H9 (cell line): ENCODE measurements around the gene LSM3. TPM values are rescaled to one million over a fixed set of nuclear protein-coding genes. Genes with fewer than 3 reads are reported as not detected.

Experiments
- DNase-seq: peaks from one replicate; pipeline ENCODE4 v3.0.0-alpha.2; 2017
- H2AFZ ChIP-seq: one replicate; pipeline ENCODE4 v1.6.1; 2013; ENCODE audit warnings: mild to moderate bottlenecking, low read length, control low read depth, moderate library complexity
- H2AK5ac ChIP-seq: 2 replicates; pipeline ENCODE4 v1.6.1; 2013; ENCODE audit warnings: low read length, control low read depth, mixed read lengths; ENCODE audit not compliant: insufficient read length
- H2BK120ac ChIP-seq: one replicate; pipeline ENCODE4 v1.6.1; 2013; ENCODE audit warnings: low read depth, mild to moderate bottlenecking, low read length, control low read depth, inconsistent platforms; ENCODE audit not compliant: poor library complexity, severe bottlenecking
- H2BK12ac ChIP-seq: 2 replicates; pipeline ENCODE4 v1.6.1; 2013; ENCODE audit warnings: low read length, control low read depth, mixed read lengths, low read depth; ENCODE audit not compliant: insufficient read length
- H2BK15ac ChIP-seq: 2 replicates; pipeline ENCODE4 v1.6.1; 2013; ENCODE audit warnings: low read depth, low read length, control low read depth
- H2BK20ac ChIP-seq: one replicate; pipeline ENCODE4 v1.6.1; 2013; ENCODE audit warnings: low read depth, mild to moderate bottlenecking, low read length, control low read depth, inconsistent platforms; ENCODE audit not compliant: poor library complexity, severe bottlenecking
- H2BK5ac ChIP-seq: 2 replicates; pipeline ENCODE4 v1.6.1; 2013; ENCODE audit warnings: low read length, control low read depth, mixed read lengths; ENCODE audit not compliant: insufficient read length
- H3K14ac ChIP-seq: 2 replicates; pipeline ENCODE4 v1.6.1; 2013; ENCODE audit warnings: low read length, control low read depth; ENCODE audit not compliant: insufficient read depth
- H3K18ac ChIP-seq: 2 replicates; pipeline ENCODE4 v1.6.1; 2013; ENCODE audit warnings: low read depth, mild to moderate bottlenecking, mixed read lengths, low read length, control low read depth; ENCODE audit not compliant: insufficient read length
- H3K23ac ChIP-seq: 2 replicates; pipeline ENCODE4 v1.6.1; 2013; ENCODE audit warnings: low read length, control low read depth, mixed read lengths, low read depth; ENCODE audit not compliant: insufficient read length
- H3K23me2 ChIP-seq: 2 replicates; pipeline ENCODE4 v1.6.1; 2013; ENCODE audit warnings: low read depth, mild to moderate bottlenecking, mixed read lengths, low read length, control low read depth; ENCODE audit not compliant: insufficient read length, poor library complexity, severe bottlenecking
- H3K27ac ChIP-seq: 2 replicates; pipeline ENCODE4 v1.5.1; 2013; ENCODE audit warnings: low read length, control low read depth, mixed read lengths, low read depth; ENCODE audit not compliant: insufficient read length
- H3K27me3 ChIP-seq: 2 replicates; pipeline ENCODE4 v1.6.1; 2013; ENCODE audit warnings: low read length, control low read depth, inconsistent platforms; ENCODE audit not compliant: insufficient read depth
- H3K4ac ChIP-seq: 2 replicates; pipeline ENCODE4 v1.6.1; 2013; ENCODE audit warnings: low read depth, mild to moderate bottlenecking, control low read depth, inconsistent platforms, low read length, moderate library complexity
- H3K4me1 ChIP-seq: 2 replicates; pipeline ENCODE4 v1.6.1; 2013; ENCODE audit warnings: low read length, control low read depth, inconsistent platforms; ENCODE audit not compliant: insufficient read depth
- H3K4me2 ChIP-seq: 2 replicates; pipeline ENCODE4 v1.6.1; 2013; ENCODE audit warnings: low read length, control low read depth, mixed read lengths; ENCODE audit not compliant: insufficient read length, insufficient read depth
- H3K56ac ChIP-seq: 2 replicates; pipeline ENCODE4 v1.6.1; 2013; ENCODE audit warnings: low read depth, mild to moderate bottlenecking, mixed read lengths, low read length, control low read depth; ENCODE audit not compliant: insufficient read length
- H3K79me1 ChIP-seq: 2 replicates; pipeline ENCODE4 v1.6.1; 2013; ENCODE audit warnings: low read depth, mild to moderate bottlenecking, moderate library complexity, low read length, control low read depth, inconsistent platforms; ENCODE audit not compliant: insufficient read depth, poor library complexity, severe bottlenecking
- H3K79me2 ChIP-seq: 2 replicates; pipeline ENCODE4 v1.6.1; 2013; ENCODE audit warnings: low read length, control low read depth, inconsistent platforms; ENCODE audit not compliant: insufficient read depth
- H3K9ac ChIP-seq: 2 replicates; pipeline ENCODE4 v1.6.1; 2013; ENCODE audit warnings: low read length, control low read depth, mixed read lengths; ENCODE audit not compliant: insufficient read length; ENCODE audit errors: extremely low read depth
- H3K9me3 ChIP-seq: one replicate; pipeline ENCODE4 v1.6.1; 2013; ENCODE audit warnings: low read depth, low read length, inconsistent platforms; ENCODE audit not compliant: control insufficient read depth
- H3T11ph ChIP-seq: one replicate; pipeline ENCODE4 v1.6.1; 2013; ENCODE audit warnings: mild to moderate bottlenecking, low read length, control low read depth, inconsistent platforms
- H4K20me1 ChIP-seq: one replicate; pipeline ENCODE4 v1.6.1; 2013; ENCODE audit not compliant: control insufficient read depth, insufficient read length, insufficient read depth
- H4K5ac ChIP-seq: 2 replicates; pipeline ENCODE4 v1.6.1; 2013; ENCODE audit warnings: low read depth, mild to moderate bottlenecking, mixed read lengths, low read length, control low read depth; ENCODE audit not compliant: insufficient read length
- H4K8ac ChIP-seq: replicated peaks from 2 replicates; pipeline ENCODE4 v1.6.1; 2013; ENCODE audit warnings: low read length, control low read depth, mixed read lengths, low read depth; ENCODE audit not compliant: insufficient read length
- H4K91ac ChIP-seq: 2 replicates; pipeline ENCODE4 v1.6.1; 2013; ENCODE audit warnings: low read depth, mild to moderate bottlenecking, moderate library complexity, mixed read lengths, low read length, control low read depth; ENCODE audit not compliant: insufficient read length
- H3K27ac Mint-ChIP-seq, 3 experiments: 2 replicates in 2 of 3; 3 replicates in 1 of 3; pipeline ENCODE4 v1.8.0; 2020 to 2021; ENCODE audit warnings: mixed read lengths in 3 of 3, mild to moderate bottlenecking in 1 of 3, moderate library complexity in 1 of 3
- H3K27me3 Mint-ChIP-seq: 2 replicates; pipeline ENCODE4 v1.8.0; 2021; ENCODE audit warnings: low read depth, mild to moderate bottlenecking, moderate library complexity, mixed read lengths
- H3K36me3 Mint-ChIP-seq, 3 experiments: 2 replicates in 2 of 3; 3 replicates in 1 of 3; pipeline ENCODE4 v1.8.0; 2020 to 2021; ENCODE audit warnings: low read depth in 3 of 3, mixed read lengths in 3 of 3; ENCODE audit not compliant: insufficient read depth in 1 of 3
- H3K4me1 Mint-ChIP-seq, 2 experiments: 2 replicates each; pipeline ENCODE4 v1.8.0; 2020; ENCODE audit warnings: mixed read lengths in 2 of 2
- H3K4me3 Mint-ChIP-seq, 2 experiments: 2 replicates in 1 of 2; 3 replicates in 1 of 2; pipeline ENCODE4 v1.8.0; 2020 to 2021; ENCODE audit warnings: mild to moderate bottlenecking in 2 of 2, mixed read lengths in 2 of 2, moderate library complexity in 1 of 2
- H3K9me3 Mint-ChIP-seq, 2 experiments: 2 replicates in 1 of 2; 3 replicates in 1 of 2; pipeline ENCODE4 v1.8.0; 2020; ENCODE audit warnings: mild to moderate bottlenecking in 2 of 2, mixed read lengths in 2 of 2, moderate library complexity in 1 of 2
- WGBS: extraction: QIAGEN DNeasy Blood & Tissue Kit; methylation state at CpG from one replicate; pipeline ENCODE4 v1.1.7; 2013; ENCODE audit warnings: missing lambda C conversion rate, low lambda C conversion rate, mixed read lengths; ENCODE audit not compliant: insufficient read length; ENCODE audit errors: extremely low coverage; 5-methylcytosine and 5-hydroxymethylcytosine counted together
- total RNA-seq: library from RNA; stranded (reverse); gene quantifications from 2 replicates; pipeline ENCODE4 v1.2.1, GENCODE V29; 2021
- TF ChIP-seq, protein P1 (sequence below): fragments of 200-600 bp; sonication (generic); conservative IDR thresholded peaks from 3 replicates; pipeline ENCODE4 v1.8.0; 2021; ENCODE audit warnings: antibody characterized with exemption, mild to moderate bottlenecking

LSM3 gene
- total RNA-seq, 1 experiment from 2014 or later, result 24.4 TPM

DNA sequence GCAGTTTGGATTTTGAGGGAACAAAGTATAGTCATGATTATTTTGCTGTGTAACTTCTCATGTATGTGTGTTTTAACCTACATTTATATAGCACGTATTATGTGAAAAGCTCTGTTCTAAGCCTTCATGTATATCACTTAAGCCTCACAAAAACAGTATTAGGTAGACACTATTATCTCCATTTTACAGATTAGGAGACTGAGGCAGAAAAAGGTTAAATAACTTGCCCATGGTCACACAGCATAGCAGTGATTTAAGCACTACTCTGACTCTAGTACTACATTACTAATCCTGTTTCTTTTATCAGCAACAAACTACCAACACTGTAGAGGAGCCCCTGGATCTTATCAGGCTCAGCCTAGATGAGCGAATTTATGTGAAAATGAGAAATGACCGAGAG lies 2.6 kb downstream of the LSM3 start:
- Histone ChIP-seq H3K23me2 (peaks cover 13% of the 10 kb centered on the region), H2BK120ac (no peak overlapping the region), H3K9me3 (no peaks in the 10 kb centered on the region), H3K4ac (no peak overlapping the region), H3K79me2 (peaks cover 8% of the 10 kb centered on the region; the same call in 1 of the 2 replicates), H3K4me2 (no peak overlapping the region), H2BK5ac (no peak overlapping the region), H2BK12ac (no peak overlapping the region), H3T11ph (no peak overlapping the region), H4K8ac (no peak overlapping the region), H3K14ac (no peak overlapping the region), H3K23ac (no peak overlapping the region), H3K79me1 (peaks cover 2% of the 10 kb centered on the region), H3K27me3 (no peaks in the 10 kb centered on the region), H2AFZ (no peak overlapping the region), H4K91ac (no peak overlapping the region), H3K27ac (no peak overlapping the region), H4K5ac (no peak overlapping the region), H2AK5ac (no peak overlapping the region), H3K9ac (no peak overlapping the region), H3K18ac (no peak overlapping the region), H3K56ac (no peak overlapping the region), H2BK20ac (no peak overlapping the region), H2BK15ac (no peak overlapping the region), H3K4me1 (no peaks in the 10 kb centered on the region), H4K20me1 (no peaks in the 10 kb centered on the region)
- TF ChIP-seq, protein P1, sequence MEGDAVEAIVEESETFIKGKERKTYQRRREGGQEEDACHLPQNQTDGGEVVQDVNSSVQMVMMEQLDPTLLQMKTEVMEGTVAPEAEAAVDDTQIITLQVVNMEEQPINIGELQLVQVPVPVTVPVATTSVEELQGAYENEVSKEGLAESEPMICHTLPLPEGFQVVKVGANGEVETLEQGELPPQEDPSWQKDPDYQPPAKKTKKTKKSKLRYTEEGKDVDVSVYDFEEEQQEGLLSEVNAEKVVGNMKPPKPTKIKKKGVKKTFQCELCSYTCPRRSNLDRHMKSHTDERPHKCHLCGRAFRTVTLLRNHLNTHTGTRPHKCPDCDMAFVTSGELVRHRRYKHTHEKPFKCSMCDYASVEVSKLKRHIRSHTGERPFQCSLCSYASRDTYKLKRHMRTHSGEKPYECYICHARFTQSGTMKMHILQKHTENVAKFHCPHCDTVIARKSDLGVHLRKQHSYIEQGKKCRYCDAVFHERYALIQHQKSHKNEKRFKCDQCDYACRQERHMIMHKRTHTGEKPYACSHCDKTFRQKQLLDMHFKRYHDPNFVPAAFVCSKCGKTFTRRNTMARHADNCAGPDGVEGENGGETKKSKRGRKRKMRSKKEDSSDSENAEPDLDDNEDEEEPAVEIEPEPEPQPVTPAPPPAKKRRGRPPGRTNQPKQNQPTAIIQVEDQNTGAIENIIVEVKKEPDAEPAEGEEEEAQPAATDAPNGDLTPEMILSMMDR, result no peak
- Mint-ChIP-seq H3K36me3 (peaks cover 22 to 42% (median 37%) of the 10 kb centered on the region in 3 experiments), H3K9me3 (peaks cover 0 to 3% of the 10 kb centered on the region in 2 experiments; a peak in 1 of 5 replicates), H3K27me3 (no peaks in the 10 kb centered on the region), H3K4me3 (no peak overlapping the region), H3K27ac (no peak overlapping the region), H3K4me1 (peaks cover 19 to 23% of the 10 kb centered on the region in 2 experiments)
- DNase-seq, result no peak
- no CpG with 5 or more reads among the region's 3 CpGs for WGBS
